HepG2 (cell line): ENCODE results near the gene BTRC. TPM values are rescaled to one million over a fixed set of nuclear protein-coding genes. Genes with fewer than 3 reads are reported as not detected.

ENCODE experiments used
- ATAC-seq: fragments of 200-7000 bp; cut with Tn5 transposase; 3 replicates; pipeline ENCODE4 v1.9.1; 2020; ENCODE audit warnings: mild to moderate bottlenecking, moderate library complexity
- BruUV-seq: library from RNA; stranded (reverse); fragments of 400-500 nt; replicated peaks from 2 replicates; lab custom pipeline; 2021; lab: Mats Ljungman, UMichigan
- CTCF ChIA-PET: fragments of 300-600 bp; formaldehyde crosslinking; extraction: SDS; loops from one replicate; lab custom pipeline; 2021; ENCODE audit warnings: low total read pairs, inconsistent platforms, low intra/inter-chr PET ratio; lab: Yijun Ruan, JAX
- POLR2A ChIA-PET: fragments of 350-600 bp; sonication (Branson Sonifier 250); formaldehyde crosslinking; loops from one replicate; lab custom pipeline; 2020; ENCODE audit warnings: antibody characterized with exemption, inconsistent platforms; lab: Yijun Ruan, JAX
- DNase-seq: peaks from one replicate; pipeline ENCODE4 v3.0.0-alpha.2; 2015; ENCODE audit warnings: low spot score
- FAIRE-seq: peaks from 3 replicates; lab custom pipeline; 2011; peaks lifted over from hg19 to GRCh38; lab: Jason Lieb, UNC
- H2AFZ ChIP-seq: one replicate; pipeline ENCODE4 v1.6.1; 2011; ENCODE audit warnings: low read length, inconsistent platforms
- H3K27ac ChIP-seq: fragments of 300-600 bp; 3 replicates; pipeline ENCODE4 v1.8.0; 2011; ENCODE audit warnings: mixed run types, mild to moderate bottlenecking, mixed read lengths, low read length, inconsistent platforms; ENCODE audit not compliant: insufficient read depth; ENCODE audit errors: extremely low read length
- H3K27me3 ChIP-seq, 2 experiments: fragments of 200-600 bp in 1 of 2; 2 replicates in 1 of 2; 3 replicates in 1 of 2; pipeline versions ENCODE4 v1.6.0 to v1.8.0; 2011; ENCODE audit warnings: low read length in 2 of 2, mild to moderate bottlenecking in 2 of 2, moderate library complexity in 2 of 2, inconsistent platforms in 1 of 2; ENCODE audit not compliant: insufficient read depth in 2 of 2, control insufficient read depth in 1 of 2
- H3K36me3 ChIP-seq, 2 experiments: fragments of 200-600 bp in 1 of 2; replicated peaks in 1 of 2; 2 replicates in 1 of 2; 3 replicates in 1 of 2; pipeline versions ENCODE4 v1.5.1 to v1.8.0; 2011; ENCODE audit warnings: low read length in 2 of 2, inconsistent platforms in 1 of 2; ENCODE audit not compliant: insufficient read depth in 2 of 2, control insufficient read depth in 1 of 2
- H3K4me1 ChIP-seq: 2 replicates; pipeline ENCODE4 v1.5.1; 2012; ENCODE audit warnings: low read length, inconsistent platforms; ENCODE audit not compliant: insufficient read depth
- H3K4me2 ChIP-seq: 2 replicates; pipeline ENCODE4 v1.6.0; 2011; ENCODE audit warnings: low read depth, low read length, inconsistent platforms
- H3K4me3 ChIP-seq, 3 experiments: fragments of 200-600 bp in 1 of 3; sonication (generic), shearing (Covaris generic) in 1 of 3; replicated peaks in 1 of 3; 2 replicates each; pipeline ENCODE4 v1.5.1; 2011 to 2016; ENCODE audit warnings: low read length in 3 of 3, inconsistent platforms in 2 of 3, low read depth in 2 of 3, mild to moderate bottlenecking in 2 of 3, control low read depth in 1 of 3, mixed read lengths in 1 of 3; ENCODE audit not compliant: insufficient read depth in 1 of 3
- H3K79me2 ChIP-seq: one replicate; pipeline ENCODE4 v1.6.1; 2011; ENCODE audit warnings: low read length, inconsistent platforms; ENCODE audit not compliant: insufficient read depth
- H3K9ac ChIP-seq: 2 replicates; pipeline ENCODE4 v1.6.0; 2011; ENCODE audit warnings: mild to moderate bottlenecking, low read depth, low read length, inconsistent platforms; ENCODE audit not compliant: insufficient read depth
- H3K9me3 ChIP-seq: 2 replicates; pipeline ENCODE4 v1.5.1; 2012; ENCODE audit warnings: mild to moderate bottlenecking, low read length
- H4K20me1 ChIP-seq: 2 replicates; pipeline ENCODE4 v1.6.0; 2011; ENCODE audit warnings: inconsistent platforms, mild to moderate bottlenecking, low read length, moderate library complexity; ENCODE audit not compliant: insufficient read depth
- HDAC2 ChIP-seq: sonication (generic); formaldehyde crosslinking; IDR thresholded peaks from 2 replicates; pipeline ENCODE4 v1.4.0; 2020; ENCODE audit warnings: missing genetic modification reagents
- MATR3 ChIP-seq: sonication (generic); formaldehyde crosslinking; IDR thresholded peaks from 2 replicates; pipeline ENCODE4 v1.4.0; 2020; ENCODE audit warnings: missing genetic modification reagents
- RBM22 ChIP-seq: fragments of 200-400 bp; formaldehyde crosslinking; optimal IDR thresholded peaks from 2 replicates; pipeline ENCODE3; 2017; ENCODE audit warnings: mild to moderate bottlenecking, low read length, moderate library complexity
- ZNF652 ChIP-seq: IDR thresholded peaks from 2 replicates; pipeline ENCODE4 v1.6.1; 2016; ENCODE audit warnings: low read depth, borderline replicate concordance
- ZNF747 ChIP-seq: sonication (generic); formaldehyde crosslinking; IDR thresholded peaks from 2 replicates; pipeline ENCODE4 v1.8.1; 2023; ENCODE audit warnings: missing genetic modification reagents, mild to moderate bottlenecking, borderline replicate concordance
- WGBS: methylation state at CpG from one replicate; pipeline ENCODE4 v1.1.6; 2017; ENCODE audit warnings: low lambda C conversion rate; 5-methylcytosine and 5-hydroxymethylcytosine counted together
- in situ Hi-C: cut with HindIII; loops from 2 replicates; pipeline ENCODE4 v1.10.0; 2017; ENCODE audit warnings: low pct_unique_long_range_greater_than_20kb; ENCODE audit not compliant: extremely low pct_ligation_motif_present
- intact Hi-C: fragments of 100-400 bp; cut with micrococcal nuclease; formaldehyde crosslinking; loops from one replicate; pipeline ENCODE4 v1.10.0; 2022; ENCODE audit not compliant: unreplicated experiment
- polyA plus RNA-seq, 8 experiments: library from polyadenylated mRNA; depleted of rRNA in 3 of 8; stranded (reverse) in 7 of 8; unstranded in 1 of 8; fragments of >200 nt; fragmentation: Illumina TruSeq in 4 of 8; extraction: Trizol in 4 of 8; gene quantifications; 2 replicates each; pipeline versions ENCODE4 v1.2.1 to v1.2.3, GENCODE V29; 2011 to 2016; ENCODE audit warnings: low read depth in 4 of 8, missing spikeins in 1 of 8, mixed read lengths in 1 of 8; ENCODE audit not compliant: insufficient read depth in 1 of 8
- total RNA-seq, 5 experiments: library from RNA; depleted of rRNA; stranded (reverse); fragments of >200 nt; fragmentation: Illumina TruSeq; extraction: Trizol; gene quantifications; 2 replicates each; pipeline ENCODE4 v1.2.3, GENCODE V29; 2016; ENCODE audit warnings: low read depth in 1 of 5
- TF ChIP-seq, protein P1 (sequence below): sonication (generic); formaldehyde crosslinking; IDR thresholded peaks from 2 replicates; pipeline ENCODE4 v1.4.0; 2020; ENCODE audit warnings: missing genetic modification reagents

Gene BTRC
- total and polyA plus RNA-seq, 2 of the 13 experiments (the other 11 are each of a cell fraction or from before 2014, with no cell fraction given), result 12.0 to 14.4 TPM

GRCh38 chr10:101557541-101557940 is 203.6 kb downstream of the BTRC start:
- Histone ChIP-seq H3K27me3 (0 out of 5 replicates have a peak, but pooled peaks cover 0 to 3% of the 10 kb centered on the region in 2 experiments), H3K79me2 (no peaks in the 10 kb centered on the region), H3K36me3 (peaks cover 2 to 3% of the 10 kb centered on the region in 2 experiments; a peak in 3 of 5 replicates), H3K4me2 (no peak overlapping the region), H2AFZ (no peak overlapping the region), H3K9me3 (no peaks in the 10 kb centered on the region), H3K27ac (no peak overlapping the region), H3K9ac (no peak overlapping the region), H3K4me1 (peaks cover 13% of the 10 kb centered on the region), H4K20me1 (no peaks in the 10 kb centered on the region), H3K4me3 (no peak overlapping the region)
- in situ Hi-C loops, result no loop called here
- no peak for ATAC-seq
- 78% methylated on average over 2 of the region's 2 CpGs for WGBS
- TF ChIP-seq MATR3 (no peak), ZNF652 (CRISPR knock-in tag) (no peak), HDAC2 (CRISPR knock-in tag) (no peak)
- TF ChIP-seq, protein P1, sequence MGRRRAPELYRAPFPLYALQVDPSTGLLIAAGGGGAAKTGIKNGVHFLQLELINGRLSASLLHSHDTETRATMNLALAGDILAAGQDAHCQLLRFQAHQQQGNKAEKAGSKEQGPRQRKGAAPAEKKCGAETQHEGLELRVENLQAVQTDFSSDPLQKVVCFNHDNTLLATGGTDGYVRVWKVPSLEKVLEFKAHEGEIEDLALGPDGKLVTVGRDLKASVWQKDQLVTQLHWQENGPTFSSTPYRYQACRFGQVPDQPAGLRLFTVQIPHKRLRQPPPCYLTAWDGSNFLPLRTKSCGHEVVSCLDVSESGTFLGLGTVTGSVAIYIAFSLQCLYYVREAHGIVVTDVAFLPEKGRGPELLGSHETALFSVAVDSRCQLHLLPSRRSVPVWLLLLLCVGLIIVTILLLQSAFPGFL (CRISPR knock-in tag), result no peak
- CTCF ChIA-PET, result no interaction called here
- FAIRE-seq, result no peak
- no peak for DNase-seq
- BruUV-seq, result no TSS peak
- intact Hi-C loops, result no loop called here
- POLR2A ChIA-PET, result no interaction called here

GRCh38 chr10:101558204-101558603 is 204.2 kb downstream of the BTRC start:
- H3K36me3 ChIP-seq, result peaks cover 0 to 1% of the 10 kb centered on the region in 2 experiments; a peak in 1 of 5 replicates
- no peak overlapping the region for H2AFZ ChIP-seq
- BruUV-seq, result no TSS peak
- ATAC-seq, result no peak
- in situ Hi-C loops (no loop called here), intact Hi-C loops (no loop called here)
- ChIA-PET CTCF (no interaction called here), POLR2A (no interaction called here)
- no peak overlapping the region for H3K4me3 ChIP-seq
- peaks cover 13% of the 10 kb centered on the region for H3K4me1 ChIP-seq
- H3K4me2 ChIP-seq, result no peak overlapping the region
- no peaks in the 10 kb centered on the region for H3K79me2 ChIP-seq
- no peak for TF ChIP-seq ZNF747 (CRISPR knock-in tag)
- TF ChIP-seq RBM22, result peak; percentile 17
- FAIRE-seq, result no peak
- DNase-seq, result no peak
- no peak overlapping the region for H3K9ac ChIP-seq
- 75% methylated on average over 1 of the region's 2 CpGs for WGBS
- H3K27ac ChIP-seq, result no peak overlapping the region
- peaks cover 0 to 3% of the 10 kb centered on the region in 2 experiments; a peak in 1 of 5 replicates for H3K27me3 ChIP-seq
- no peaks in the 10 kb centered on the region for H3K9me3 ChIP-seq
- H4K20me1 ChIP-seq, result no peaks in the 10 kb centered on the region
